ENCODE results near the gene TNFRSF14. TPM values are rescaled to one million over a fixed set of nuclear protein-coding genes. Genes with fewer than 3 reads are reported as not detected.

Gene TNFRSF14
- total and polyA plus RNA-seq, 2 of the 13 experiments (the other 11 are each of a cell fraction or from before 2014, with no cell fraction given) = 11.9 to 49.9 TPM

- no peak for TF ChIP-seq ZBTB43 (CRISPR knock-in tag; conservative IDR thresholded peaks at IDR 0.05)
- TF ChIP-seq PBX2 (CRISPR knock-in tag; IDR thresholded peaks at IDR 0.05) = no peak
- no peak for TF ChIP-seq ZNF224 (CRISPR knock-in tag; IDR thresholded peaks at IDR 0.05)
- no peak for TF ChIP-seq MED13 (CRISPR knock-in tag; IDR thresholded peaks at IDR 0.05)
- no peak for TF ChIP-seq NAIF1 (CRISPR knock-in tag; IDR thresholded peaks at IDR 0.05; ENCODE audit: borderline replicate concordance)
- no peak for TF ChIP-seq TRIM22 (IDR thresholded peaks at IDR 0.05)
- no peak for TF ChIP-seq ZNF746 (CRISPR knock-in tag; IDR thresholded peaks at IDR 0.05)
- peak; percentile 14; the same call in 1 of the 2 replicates for TF ChIP-seq ZFP91 (CRISPR knock-in tag; IDR thresholded peaks at IDR 0.05; ENCODE audit: borderline replicate concordance)
- no peak for TF ChIP-seq KLF9 (CRISPR knock-in tag; IDR thresholded peaks at IDR 0.05; ENCODE audit: low read depth)
- TF ChIP-seq NFYC (CRISPR knock-in tag; IDR thresholded peaks at IDR 0.05) = no peak
- no peak for TF ChIP-seq ZNF446 (CRISPR knock-in tag; IDR thresholded peaks at IDR 0.05)
- no peak for TF ChIP-seq ZNF788 (CRISPR knock-in tag; IDR thresholded peaks at IDR 0.05; ENCODE audit: borderline replicate concordance)
- no peak for TF ChIP-seq KMT2B (CRISPR knock-in tag; IDR thresholded peaks at IDR 0.05)
- TF ChIP-seq LBX2 (CRISPR knock-in tag; IDR thresholded peaks at IDR 0.05; ENCODE audit: borderline replicate concordance) = no peak
- TF ChIP-seq ZBTB1 (CRISPR knock-in tag; IDR thresholded peaks at IDR 0.05; ENCODE audit: borderline replicate concordance) = no peak
- TF ChIP-seq UBTF (CRISPR knock-in tag; IDR thresholded peaks at IDR 0.05) = no peak
- peak; percentile 66; the same call in 1 of the 2 replicates for TF ChIP-seq ZBTB7B (CRISPR knock-in tag; IDR thresholded peaks at IDR 0.05)
- TF ChIP-seq SIN3A (IDR thresholded peaks at IDR 0.05; ENCODE audit: borderline replicate concordance, low read depth, low read length) = no peak
- no peak for TF ChIP-seq ZNF441 (CRISPR knock-in tag; IDR thresholded peaks at IDR 0.05; ENCODE audit: borderline replicate concordance)
- TF ChIP-seq ELF3 (CRISPR knock-in tag; IDR thresholded peaks at IDR 0.05) = no peak
- TF ChIP-seq MTA1 (CRISPR knock-in tag; IDR thresholded peaks at IDR 0.05; ENCODE audit: borderline replicate concordance) = no peak
Observed at GRCh38 chr1:2587071-2587859, 31.1 kb downstream of the TNFRSF14 start (continued).

Measured in HepG2 (cell line).